Activated CD4-positive, alpha-beta memory T cell treated with anti-CD3 and anti-CD28 coated beads, Interleukin-2, amount 10 ng/mL, durations not matched to agents 7 days and 5 days (primary cell): ENCODE results near the gene TMEM82. TPM values are rescaled to one million over a fixed set of nuclear protein-coding genes. Genes with fewer than 3 reads are reported as not detected.

ENCODE experiments used
- CTCF ChIA-PET: fragments of 350-600 bp; sonication (Branson Sonifier 250); formaldehyde crosslinking; loops from one replicate; lab custom pipeline; 2021; ENCODE audit warnings: antibody characterized with exemption, inconsistent platforms; lab: Charles Lee
- POLR2A ChIA-PET: fragments of 350-600 bp; sonication (Branson Sonifier 250); formaldehyde crosslinking; loops from one replicate; lab custom pipeline; 2021; ENCODE audit warnings: antibody characterized with exemption; lab: Charles Lee
- DNase-seq: peaks from one replicate; pipeline ENCODE4 v3.0.0-alpha.2; 2020
- H3K27ac Mint-ChIP-seq: one replicate; pipeline ENCODE4 v1.8.0; 2021; ENCODE audit warnings: mild to moderate bottlenecking, mixed read lengths
- H3K27me3 Mint-ChIP-seq: one replicate; pipeline ENCODE4 v1.8.0; 2021; ENCODE audit warnings: mixed read lengths
- H3K36me3 Mint-ChIP-seq: one replicate; pipeline ENCODE4 v1.8.0; 2021; ENCODE audit warnings: low read depth, mixed read lengths
- H3K4me1 Mint-ChIP-seq: one replicate; pipeline ENCODE4 v1.8.0; 2021; ENCODE audit warnings: mixed read lengths
- H3K4me3 Mint-ChIP-seq: one replicate; pipeline ENCODE4 v1.8.0; 2021; ENCODE audit warnings: mild to moderate bottlenecking, mixed read lengths
- H3K9me3 Mint-ChIP-seq: one replicate; pipeline ENCODE4 v1.8.0; 2021; ENCODE audit warnings: mixed read lengths
- total RNA-seq, 2 experiments: library from RNA; stranded (reverse); gene quantifications; one replicate each; pipeline ENCODE4 v1.2.3, GENCODE V29; 2021

Gene TMEM82
- total RNA-seq, 2 experiments from 2014 or later: not detected

DNA sequence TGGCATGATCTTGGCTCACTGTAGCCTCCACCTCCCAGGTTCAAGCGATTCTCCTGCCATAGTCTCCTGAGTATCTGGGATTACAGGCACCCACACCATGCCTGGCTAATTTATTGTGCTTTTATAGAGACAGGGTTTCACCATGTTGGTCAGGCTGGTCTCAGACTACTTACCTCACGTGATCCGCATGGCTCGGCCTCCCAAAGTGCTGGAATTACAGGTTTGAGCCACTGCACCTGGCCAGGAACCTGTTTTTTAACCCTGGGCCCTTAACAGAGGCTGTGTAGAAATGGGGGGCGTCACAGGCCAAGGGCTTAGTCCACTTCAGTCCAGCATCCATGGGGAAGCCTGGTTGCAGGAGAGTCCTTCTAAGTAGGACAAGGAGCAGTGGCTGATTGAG is 25.6 kb downstream of the TMEM82 start:
- DNase-seq: no peak
- H3K4me1 Mint-ChIP-seq: no peaks in the 10 kb centered on the region
- H3K4me3 Mint-ChIP-seq: no peak overlapping the region
- CTCF ChIA-PET: no interaction called here
- peaks cover 12% of the 10 kb centered on the region for H3K27me3 Mint-ChIP-seq
- POLR2A ChIA-PET: no interaction called here
- H3K27ac Mint-ChIP-seq: no peak overlapping the region
- H3K36me3 Mint-ChIP-seq: no peaks in the 10 kb centered on the region
- no peaks in the 10 kb centered on the region for H3K9me3 Mint-ChIP-seq

DNA sequence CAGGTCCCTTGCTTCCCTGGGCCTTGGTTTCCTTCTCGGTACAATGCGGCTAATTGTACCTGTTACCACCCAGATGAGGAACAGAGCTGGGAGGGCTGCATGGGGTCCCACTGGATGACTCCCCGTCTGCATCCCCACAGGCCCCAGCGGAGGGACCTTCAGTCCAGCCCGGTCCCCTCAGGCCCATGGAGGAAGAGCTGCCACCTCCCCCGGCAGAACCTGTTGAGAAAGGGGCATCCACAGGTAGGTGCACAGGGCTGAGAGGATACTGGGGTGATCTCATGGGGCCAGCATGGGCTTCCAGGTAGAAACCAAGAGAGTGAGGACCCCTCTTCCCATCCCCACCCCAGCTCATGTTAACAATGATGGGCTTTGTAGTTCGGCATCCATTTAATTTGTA is 26.1 kb downstream of the TMEM82 start:
- H3K27ac Mint-ChIP-seq: no peak overlapping the region
- no peaks in the 10 kb centered on the region for H3K9me3 Mint-ChIP-seq
- H3K4me1 Mint-ChIP-seq: no peaks in the 10 kb centered on the region
- H3K4me3 Mint-ChIP-seq: no peak overlapping the region
- H3K27me3 Mint-ChIP-seq: peaks cover 12% of the 10 kb centered on the region
- ChIA-PET CTCF (interaction anchor here (1.0 kb wide), 1 partner anchor 23 kb away, joined by 3 read pairs; no protein-coding TSS in a partner anchor), POLR2A (no interaction called here)
- H3K36me3 Mint-ChIP-seq: no peaks in the 10 kb centered on the region
- DNase-seq: no peak

DNA sequence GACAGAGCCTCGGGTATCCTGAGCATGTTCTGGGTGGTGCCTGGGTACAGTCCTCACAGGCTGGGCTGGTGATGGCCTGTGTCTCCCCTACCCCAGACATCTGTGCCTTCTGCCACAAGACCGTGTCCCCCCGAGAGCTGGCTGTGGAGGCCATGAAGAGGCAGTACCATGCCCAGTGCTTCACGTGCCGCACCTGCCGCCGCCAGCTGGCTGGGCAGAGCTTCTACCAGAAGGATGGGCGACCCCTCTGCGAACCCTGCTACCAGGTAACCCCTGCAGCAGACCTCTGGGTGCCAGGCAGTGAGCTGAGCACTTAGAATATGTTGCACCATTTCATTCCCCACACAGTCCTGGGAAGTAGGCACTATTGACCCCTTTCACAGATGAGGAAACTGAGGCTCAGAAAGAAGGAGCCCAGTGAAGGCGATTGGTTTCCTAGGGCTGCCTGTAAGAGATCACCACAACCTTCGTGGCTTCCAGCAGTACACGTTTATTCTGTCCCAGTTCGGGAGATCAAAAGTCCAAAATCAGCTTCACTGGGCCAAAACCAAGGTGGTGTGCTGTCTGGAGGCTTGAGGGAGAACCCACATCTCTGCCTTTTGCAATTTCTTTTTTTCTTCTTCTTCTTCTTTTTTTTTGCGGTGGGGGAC is 28.1 kb downstream of the TMEM82 start:
- H3K27ac Mint-ChIP-seq: no peak overlapping the region
- H3K27me3 Mint-ChIP-seq: peaks cover 8% of the 10 kb centered on the region
- CTCF ChIA-PET: no interaction called here
- H3K36me3 Mint-ChIP-seq: no peaks in the 10 kb centered on the region
- POLR2A ChIA-PET: no interaction called here
- no peaks in the 10 kb centered on the region for H3K4me1 Mint-ChIP-seq
- no peak for DNase-seq
- H3K9me3 Mint-ChIP-seq: no peaks in the 10 kb centered on the region
- no peak overlapping the region for H3K4me3 Mint-ChIP-seq

DNA sequence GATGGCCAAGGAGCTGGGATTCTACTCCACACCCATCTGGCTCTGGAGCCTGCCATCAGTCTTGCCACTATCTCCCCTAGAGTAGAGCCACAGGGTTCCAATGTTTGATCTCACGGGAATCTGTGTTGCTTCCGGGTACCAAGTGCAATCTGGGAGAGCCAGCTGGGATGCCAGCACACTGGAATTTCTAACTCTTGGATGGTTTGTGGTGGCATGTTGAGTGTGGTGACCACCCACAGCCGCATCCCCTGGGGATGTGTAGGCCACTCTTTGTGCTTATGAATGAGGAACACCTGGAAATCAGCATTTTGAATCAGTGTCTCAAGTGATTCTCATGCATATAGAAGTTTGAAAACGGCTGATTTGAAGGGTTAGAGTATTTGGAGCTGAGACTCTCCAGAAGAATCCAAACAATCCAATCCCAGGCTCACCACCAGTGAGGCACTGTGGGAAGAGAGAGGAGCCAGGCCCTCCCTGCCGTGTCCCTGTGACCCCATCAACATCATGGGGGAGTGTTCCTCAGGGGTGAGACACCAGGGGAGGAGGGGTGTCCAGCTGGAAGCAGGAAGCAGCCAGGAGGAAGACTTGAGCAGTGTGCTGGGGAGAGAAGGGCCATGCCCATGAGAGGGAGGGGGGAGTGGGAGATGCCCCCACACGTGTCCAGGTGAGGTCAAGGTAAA is 29.7 kb downstream of the TMEM82 start:
- Mint-ChIP-seq H3K27ac (no peak overlapping the region), H3K27me3 (peaks cover 8% of the 10 kb centered on the region), H3K4me1 (no peaks in the 10 kb centered on the region), H3K9me3 (no peaks in the 10 kb centered on the region), H3K36me3 (no peaks in the 10 kb centered on the region), H3K4me3 (no peak overlapping the region)
- POLR2A ChIA-PET: interaction anchor here (0.6 kb wide), 1 partner anchor 356 kb away, joined by 3 read pairs; no protein-coding TSS in a partner anchor
- CTCF ChIA-PET: no interaction called here
- DNase-seq: no peak

DNA sequence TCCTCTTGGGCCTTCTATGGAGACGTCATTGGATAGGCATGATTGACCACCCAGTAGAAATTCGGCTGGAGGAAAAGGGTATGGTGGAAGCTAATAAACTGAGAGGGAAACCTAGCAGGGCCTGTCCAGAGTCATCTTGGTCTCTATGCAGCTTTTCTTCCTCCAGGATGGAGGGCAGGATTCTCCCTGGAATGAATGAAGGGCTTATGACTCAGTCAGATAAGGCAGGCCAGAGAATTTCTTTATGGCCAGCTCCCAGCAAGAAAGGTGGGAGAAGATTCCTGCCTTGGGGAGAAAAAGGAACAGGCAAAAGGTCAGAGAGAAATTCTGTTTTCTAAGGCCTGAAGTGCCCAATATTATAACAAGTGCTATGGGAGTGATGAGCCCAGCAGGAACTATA is 33.4 kb downstream of the TMEM82 start:
- Mint-ChIP-seq H3K27ac (no peak overlapping the region), H3K36me3 (no peaks in the 10 kb centered on the region), H3K9me3 (no peaks in the 10 kb centered on the region), H3K4me3 (no peak overlapping the region), H3K4me1 (no peaks in the 10 kb centered on the region), H3K27me3 (peaks cover 8% of the 10 kb centered on the region)
- ChIA-PET POLR2A (interaction anchor here (1.1 kb wide), 1 partner anchor 40 kb away, joined by 3 read pairs; the partner anchor contains the start of gene SLC25A34), CTCF (interaction anchor here (1.6 kb wide), 1 partner anchor 16 kb away, joined by 6 read pairs; no protein-coding TSS in a partner anchor)
- no peak for DNase-seq

DNA sequence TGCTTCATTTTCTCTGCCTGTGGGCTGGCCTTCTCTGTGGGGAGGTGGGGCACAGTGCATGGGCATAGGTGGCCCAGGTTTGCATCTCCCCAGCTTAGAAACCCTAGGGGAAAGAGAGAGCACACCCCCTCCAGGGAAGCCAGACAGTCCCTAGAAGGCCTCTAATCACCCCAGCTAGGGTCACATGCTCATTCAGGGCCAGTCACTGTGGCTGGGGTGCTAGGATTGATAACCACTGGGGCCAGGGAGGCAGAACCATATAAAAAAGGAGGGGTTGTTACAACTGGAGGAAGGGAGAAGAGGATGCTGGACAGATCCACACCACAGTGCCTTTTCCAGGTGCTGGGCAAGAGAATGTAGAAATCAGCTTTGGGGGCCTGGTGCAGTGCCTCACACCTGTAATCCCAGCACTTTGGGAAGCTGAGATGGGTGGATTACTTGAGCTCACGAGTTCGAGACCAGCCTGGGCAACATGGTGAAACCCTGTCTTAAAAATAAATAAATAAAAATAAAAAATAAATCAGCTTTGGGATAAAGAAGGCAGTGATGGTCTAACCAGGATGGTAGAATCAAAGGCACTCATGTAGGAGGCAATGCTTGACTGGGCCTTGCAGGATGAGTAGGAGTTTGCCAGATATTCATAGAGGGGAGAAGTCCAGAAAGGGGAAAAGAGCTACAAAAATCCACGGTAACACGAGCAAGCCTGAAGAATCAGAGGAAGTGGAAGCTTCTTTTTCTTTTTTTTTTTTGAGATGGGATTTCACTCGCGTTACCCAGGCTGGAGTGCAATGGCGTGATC is 35.8 kb downstream of the TMEM82 start:
- ChIA-PET POLR2A (no interaction called here), CTCF (interaction anchor here (1.5 kb wide), 1 partner anchor 14 kb away, joined by 7 read pairs; no protein-coding TSS in a partner anchor)
- no peak overlapping the region for H3K27ac Mint-ChIP-seq
- H3K4me3 Mint-ChIP-seq: no peak overlapping the region
- no peaks in the 10 kb centered on the region for H3K4me1 Mint-ChIP-seq
- H3K9me3 Mint-ChIP-seq: no peaks in the 10 kb centered on the region
- no peak for DNase-seq
- H3K36me3 Mint-ChIP-seq: no peaks in the 10 kb centered on the region
- peaks cover 2% of the 10 kb centered on the region for H3K27me3 Mint-ChIP-seq

DNA sequence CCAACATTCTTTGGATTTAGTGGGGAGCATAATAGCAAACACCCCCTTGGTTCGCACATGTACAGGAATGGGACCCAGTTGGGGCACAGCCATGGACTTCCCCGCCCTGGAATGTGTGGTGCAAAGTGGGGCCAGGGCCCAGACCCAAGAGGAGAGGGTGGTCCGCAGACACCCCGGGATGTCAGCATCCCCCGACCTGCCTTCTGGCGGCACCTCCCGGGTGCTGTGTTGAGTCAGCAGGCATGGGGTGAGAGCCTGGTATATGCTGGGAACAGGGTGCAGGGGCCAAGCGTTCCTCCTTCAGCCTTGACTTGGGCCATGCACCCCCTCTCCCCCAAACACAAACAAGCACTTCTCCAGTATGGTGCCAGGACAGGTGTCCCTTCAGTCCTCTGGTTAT is 43.4 kb downstream of the TMEM82 start:
- ChIA-PET CTCF (no interaction called here), POLR2A (no interaction called here)
- no peak overlapping the region for H3K4me3 Mint-ChIP-seq
- peaks cover 9% of the 10 kb centered on the region for H3K27me3 Mint-ChIP-seq
- H3K4me1 Mint-ChIP-seq: no peaks in the 10 kb centered on the region
- no peaks in the 10 kb centered on the region for H3K9me3 Mint-ChIP-seq
- no peaks in the 10 kb centered on the region for H3K36me3 Mint-ChIP-seq
- H3K27ac Mint-ChIP-seq: no peak overlapping the region
- DNase-seq: no peak

DNA sequence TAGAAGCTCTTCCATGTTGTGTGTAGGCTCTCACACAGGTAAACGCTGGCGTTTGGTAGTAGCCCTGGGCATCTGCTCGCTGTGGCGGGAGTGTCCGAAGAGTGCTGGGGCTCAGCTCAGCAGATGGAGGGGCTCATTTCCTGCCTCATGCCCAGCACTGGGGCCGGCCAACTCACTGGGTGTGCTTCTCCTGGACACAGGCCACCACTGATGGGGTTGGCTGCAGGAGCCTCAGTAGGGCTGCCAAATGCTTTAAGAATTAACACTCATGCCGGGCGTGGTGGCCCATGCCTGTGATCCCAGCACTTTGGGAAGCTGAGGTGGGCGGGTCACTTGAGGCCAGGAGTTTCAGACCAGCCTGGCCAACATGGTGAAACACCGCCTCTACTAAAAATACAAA is 44.3 kb downstream of the TMEM82 start:
- Mint-ChIP-seq H3K9me3 (no peaks in the 10 kb centered on the region), H3K4me3 (no peak overlapping the region), H3K36me3 (no peaks in the 10 kb centered on the region), H3K27me3 (peaks cover 11% of the 10 kb centered on the region), H3K4me1 (no peaks in the 10 kb centered on the region), H3K27ac (no peak overlapping the region)
- no peak for DNase-seq
- ChIA-PET POLR2A (no interaction called here), CTCF (no interaction called here)

DNA sequence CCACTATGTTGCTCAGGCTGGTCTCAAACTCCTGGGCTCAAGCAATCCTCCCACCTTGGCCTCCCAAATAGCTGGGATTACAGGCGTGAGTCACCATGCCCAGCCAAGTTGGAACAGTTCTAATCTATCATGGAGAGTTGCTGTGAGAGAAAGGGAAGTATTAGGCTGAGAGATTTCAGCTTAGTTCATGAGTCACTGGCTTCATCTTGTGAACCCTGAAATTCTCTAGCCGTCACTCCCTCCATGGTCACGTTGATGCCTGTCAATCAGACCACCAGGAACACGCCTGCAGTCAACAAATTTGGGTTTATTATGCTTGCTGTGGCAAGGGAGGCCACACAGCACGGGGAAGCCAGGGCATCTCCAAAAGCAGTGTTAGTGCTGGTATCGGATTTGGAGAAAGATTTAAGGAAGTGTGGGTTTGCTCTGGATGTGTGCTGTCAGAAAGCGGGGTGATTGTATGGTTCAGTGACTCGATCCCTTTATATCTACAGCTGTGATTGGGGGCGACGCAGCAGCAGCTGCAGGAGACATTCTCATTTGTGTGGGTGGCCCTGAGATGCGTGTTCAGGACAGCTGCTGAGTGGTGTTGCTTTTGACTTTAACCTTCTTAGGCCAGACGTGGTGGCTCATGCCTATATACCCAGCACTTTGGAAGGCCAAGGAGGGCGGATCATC is 46.5 kb downstream of the TMEM82 start:
- Mint-ChIP-seq H3K9me3 (no peaks in the 10 kb centered on the region), H3K27ac (no peak overlapping the region), H3K27me3 (peaks cover 10% of the 10 kb centered on the region), H3K36me3 (no peaks in the 10 kb centered on the region), H3K4me3 (no peak overlapping the region), H3K4me1 (peaks cover 2% of the 10 kb centered on the region)
- ChIA-PET POLR2A (no interaction called here), CTCF (interaction anchor here (0.6 kb wide), 1 partner anchor 28 kb away, joined by 3 read pairs; no protein-coding TSS in a partner anchor)
- DNase-seq: no peak

DNA sequence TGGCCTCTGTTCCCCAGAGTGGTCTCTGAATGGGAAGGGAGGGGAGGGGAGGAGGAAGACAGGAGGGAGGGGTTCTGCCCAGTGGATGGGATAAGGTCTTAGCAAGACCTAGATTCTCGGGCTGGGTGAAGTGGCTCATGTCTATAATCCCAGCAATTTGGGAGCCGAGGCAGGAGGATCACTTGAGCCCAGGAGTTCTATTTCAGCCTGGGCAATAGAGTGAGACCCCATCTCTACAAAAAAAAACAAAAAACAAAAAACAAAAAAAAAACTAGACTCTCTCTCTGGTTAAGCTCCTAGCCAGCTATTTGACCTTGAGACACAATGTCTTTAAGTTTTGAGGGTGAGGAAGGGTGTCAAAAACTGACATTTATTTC is 53.8 kb downstream of the TMEM82 start:
- Mint-ChIP-seq H3K9me3 (no peaks in the 10 kb centered on the region), H3K27ac (no peak overlapping the region), H3K27me3 (no peaks in the 10 kb centered on the region), H3K4me3 (no peak overlapping the region), H3K36me3 (no peaks in the 10 kb centered on the region), H3K4me1 (peaks cover 2% of the 10 kb centered on the region)
- POLR2A ChIA-PET: no interaction called here
- DNase-seq: no peak
- CTCF ChIA-PET: interaction anchor here (0.9 to 1.1 kb wide), 2 partner anchors 87 to 211 kb away, joined by 3 read pairs; no protein-coding TSS in a partner anchor
